Measurements from ENCODE around the gene PRDM16.

PRDM16 gene

GRCh38 chr1:3073489-3074296 is 4.7 kb downstream of the PRDM16 start (continued):
- TF ChIP-seq ISL1 (CRISPR knock-in tag; IDR thresholded peaks at IDR 0.05): no peak

GRCh38 chr1:3074297-3074741 is 5.3 kb downstream of the PRDM16 start:
- no peak for ATAC-seq
- TF ChIP-seq TSHZ2 (CRISPR knock-in tag; IDR thresholded peaks at IDR 0.05) (no peak), POU6F1 (CRISPR knock-in tag; IDR thresholded peaks at IDR 0.05; ENCODE audit: borderline replicate concordance, low read depth) (no peak), GLIS3 (CRISPR knock-in tag; IDR thresholded peaks at IDR 0.05) (no peak), PPARA (CRISPR knock-in tag; IDR thresholded peaks at IDR 0.05; ENCODE audit: borderline replicate concordance) (no peak), ZC3H10 (CRISPR knock-in tag; IDR thresholded peaks at IDR 0.05) (no peak), OSR1 (CRISPR knock-in tag; IDR thresholded peaks at IDR 0.05) (no peak), SNAI2 (CRISPR knock-in tag; IDR thresholded peaks at IDR 0.05) (no peak)

- no peak for ATAC-seq
- no peak for TF ChIP-seq BACH2 (CRISPR knock-in tag; IDR thresholded peaks at IDR 0.05; ENCODE audit: borderline replicate concordance)
- TF ChIP-seq CSRNP3 (CRISPR knock-in tag; IDR thresholded peaks at IDR 0.05): no peak
- TF ChIP-seq ARNTL (CRISPR knock-in tag; IDR thresholded peaks at IDR 0.05; ENCODE audit: borderline replicate concordance, low read depth): no peak
- no peak for TF ChIP-seq ZFP30 (CRISPR knock-in tag; IDR thresholded peaks at IDR 0.05)
- no peak for TF ChIP-seq ZC3H10 (CRISPR knock-in tag; IDR thresholded peaks at IDR 0.05)
- TF ChIP-seq RARB (CRISPR knock-in tag; IDR thresholded peaks at IDR 0.05): no peak
- TF ChIP-seq TCF4 (CRISPR knock-in tag; IDR thresholded peaks at IDR 0.05; ENCODE audit: borderline replicate concordance): no peak
- no peak for TF ChIP-seq CSDC2 (CRISPR knock-in tag; IDR thresholded peaks at IDR 0.05)
- no peak for TF ChIP-seq ZNF565 (CRISPR knock-in tag; conservative IDR thresholded peaks at IDR 0.05; ENCODE audit: low read depth)
- no peak for TF ChIP-seq ISL1 (CRISPR knock-in tag; IDR thresholded peaks at IDR 0.05)
- no peak for TF ChIP-seq ZNF8 (CRISPR knock-in tag; IDR thresholded peaks at IDR 0.05)
- no peak for TF ChIP-seq ESRRG (CRISPR knock-in tag; IDR thresholded peaks at IDR 0.05)
- TF ChIP-seq CREB5 (CRISPR knock-in tag; IDR thresholded peaks at IDR 0.05; ENCODE audit: low read depth): no peak
- TF ChIP-seq TSHZ2 (CRISPR knock-in tag; IDR thresholded peaks at IDR 0.05): no peak
- no peak for TF ChIP-seq PPARA (CRISPR knock-in tag; IDR thresholded peaks at IDR 0.05; ENCODE audit: borderline replicate concordance)
- TF ChIP-seq GLIS3 (CRISPR knock-in tag; IDR thresholded peaks at IDR 0.05): no peak
- no peak for TF ChIP-seq PATZ1 (CRISPR knock-in tag; IDR thresholded peaks at IDR 0.05; ENCODE audit: borderline replicate concordance)
- no peak for TF ChIP-seq OSR1 (CRISPR knock-in tag; IDR thresholded peaks at IDR 0.05)
- TF ChIP-seq SNAI2 (CRISPR knock-in tag; IDR thresholded peaks at IDR 0.05): no peak
- no peak for TF ChIP-seq TOX (CRISPR knock-in tag; IDR thresholded peaks at IDR 0.05; ENCODE audit: borderline replicate concordance)
These were observed 5.8 kb downstream of the PRDM16 start for GRCh38 chr1:3074800-3075199.
